ENCODE results near the gene PRKACA. TPM values are rescaled to one million over a fixed set of nuclear protein-coding genes. Genes with fewer than 3 reads are reported as not detected.
"Not testable (repeated sequence)": the region's sequence is repeated elsewhere in the genome, so short reads cannot be mapped to it uniquely, and the experiment has no call there.

The PRKACA gene
- total RNA-seq, 2 experiments from 2014 or later: 58.1 to 68.7 TPM

GRCh38 chr19:14053032-14053431, 64.5 kb downstream of the PRKACA start:
- ATAC-seq: no peak
- ChIA-PET POLR2A (no interaction called here), CTCF (interaction anchor here (0.6 to 1.4 kb wide), 5 partner anchors 8 to 171 kb away, joined by 3 to 6 read pairs (median 3); no protein-coding TSS in a partner anchor)
- H3K4me1 Mint-ChIP-seq: peaks cover 9% of the 10 kb centered on the region
- no peak overlapping the region for H3K4me3 Mint-ChIP-seq
- H3K27me3 Mint-ChIP-seq: peaks cover 6% of the 10 kb centered on the region
- H3K27ac Mint-ChIP-seq: no peak overlapping the region
- peaks cover 41% of the 10 kb centered on the region for H3K36me3 Mint-ChIP-seq (ENCODE audit: low read depth)
- intact Hi-C loops (cut with DNase I, micrococcal nuclease): no loop called here
- H3K9me3 Mint-ChIP-seq (ENCODE audit: low read depth): peaks cover 4% of the 10 kb centered on the region
- no peak for DNase-seq

GRCh38 chr19:14052470-14052869, 65.1 kb downstream of the PRKACA start:
- intact Hi-C loops (cut with DNase I, micrococcal nuclease): no loop called here
- DNase-seq (no peak), ATAC-seq (no peak)
- ChIA-PET POLR2A (no interaction called here), CTCF (interaction anchor here (0.5 to 1.4 kb wide), 6 partner anchors 9 to 171 kb away, joined by 3 to 6 read pairs (median 3); partner anchors contain the start of gene DCAF15)
- H3K4me1 Mint-ChIP-seq: peaks cover 4% of the 10 kb centered on the region
- peaks cover 41% of the 10 kb centered on the region for H3K36me3 Mint-ChIP-seq (ENCODE audit: low read depth)
- H3K27ac Mint-ChIP-seq: no peak overlapping the region
- H3K9me3 Mint-ChIP-seq (ENCODE audit: low read depth): peaks cover 4% of the 10 kb centered on the region
- H3K27me3 Mint-ChIP-seq: peaks cover 4% of the 10 kb centered on the region
- H3K4me3 Mint-ChIP-seq: no peak overlapping the region

- ChIA-PET CTCF (interaction anchor here (0.6 to 1.4 kb wide), 4 partner anchors 9 to 100 kb away, joined by 3 to 6 read pairs (median 4); partner anchors contain the start of gene DCAF15), POLR2A (no interaction called here)
- H3K4me3 Mint-ChIP-seq: no peak overlapping the region
- H3K9me3 Mint-ChIP-seq (ENCODE audit: low read depth): peaks cover 4% of the 10 kb centered on the region
- ATAC-seq (no peak), DNase-seq (no peak)
- peaks cover 4% of the 10 kb centered on the region for H3K4me1 Mint-ChIP-seq
- H3K27me3 Mint-ChIP-seq: peaks cover 3% of the 10 kb centered on the region
- H3K27ac Mint-ChIP-seq: no peak overlapping the region
- intact Hi-C loops (cut with DNase I, micrococcal nuclease): no loop called here
- peaks cover 43% of the 10 kb centered on the region for H3K36me3 Mint-ChIP-seq (ENCODE audit: low read depth)
These were observed 65.6 kb downstream of the PRKACA start for GRCh38 chr19:14051980-14052379.

GRCh38 chr19:14050961-14051360, 66.6 kb downstream of the PRKACA start:
- peaks cover 51% of the 10 kb centered on the region for H3K36me3 Mint-ChIP-seq (ENCODE audit: low read depth)

GRCh38 chr19:14050512-14050911, 67.0 kb downstream of the PRKACA start:
- no peak overlapping the region for H3K4me3 Mint-ChIP-seq
- H3K9me3 Mint-ChIP-seq (ENCODE audit: low read depth): peaks cover 4% of the 10 kb centered on the region
- ChIA-PET POLR2A (no interaction called here), CTCF (interaction anchor here (0.9 to 1.3 kb wide), 3 partner anchors 9 to 27 kb away, joined by 3 to 8 read pairs (median 5); partner anchors contain the start of gene MISP3)
- peaks cover 53% of the 10 kb centered on the region for H3K36me3 Mint-ChIP-seq (ENCODE audit: low read depth)
- no peak overlapping the region for H3K27ac Mint-ChIP-seq
- H3K4me1 Mint-ChIP-seq: peaks cover 4% of the 10 kb centered on the region
- no peak for ATAC-seq
- no peak for DNase-seq
- intact Hi-C loops (cut with DNase I, micrococcal nuclease): no loop called here
- no peaks in the 10 kb centered on the region for H3K27me3 Mint-ChIP-seq

More at GRCh38 chr19:14050961-14051360, 66.6 kb downstream of the PRKACA start:
- DNase-seq; H3K4me1 Mint-ChIP-seq; ATAC-seq; POLR2A ChIA-PET; H3K27ac Mint-ChIP-seq; H3K27me3 Mint-ChIP-seq; intact Hi-C loops (cut with DNase I, micrococcal nuclease); H3K4me3 Mint-ChIP-seq; H3K9me3 Mint-ChIP-seq (ENCODE audit: low read depth): not testable (repeated sequence)
- CTCF ChIA-PET: interaction anchor here (0.7 to 1.3 kb wide), 4 partner anchors 8 to 169 kb away, joined by 3 to 8 read pairs (median 4); partner anchors contain the start of gene MISP3

- ChIA-PET POLR2A (interaction anchor here (0.6 kb wide), 1 partner anchor 254 kb away, joined by 3 read pairs; the partner anchor contains the start of gene ZSWIM4), CTCF (interaction anchor here (0.6 to 3.3 kb wide), 30 partner anchors 10 to 216 kb away, joined by 3 to 35 read pairs (median 4); partner anchors contain the start of genes IL27RA and MISP3)
- peaks cover 4% of the 10 kb centered on the region for H3K4me1 Mint-ChIP-seq
- intact Hi-C loops (cut with DNase I, micrococcal nuclease): loop anchor here (1.0 to 5.0 kb wide), 2 partner anchors 96 to 168 kb away; partner anchors contain the start of gene DCAF15 (in 1 of the 2)
- ATAC-seq (peak; percentile 87), DNase-seq (peak; percentile 87)
- H3K9me3 Mint-ChIP-seq (ENCODE audit: low read depth): peaks cover 4% of the 10 kb centered on the region
- peak overlapping the region; percentile 25 for H3K27ac Mint-ChIP-seq
- no peaks in the 10 kb centered on the region for H3K27me3 Mint-ChIP-seq
- peaks cover 53% of the 10 kb centered on the region for H3K36me3 Mint-ChIP-seq (ENCODE audit: low read depth)
- H3K4me3 Mint-ChIP-seq: no peak overlapping the region
These were observed 69.0 kb downstream of the PRKACA start for GRCh38 chr19:14048443-14049153.

- intact Hi-C loops (cut with DNase I, micrococcal nuclease): loop anchor here (1.0 to 5.0 kb wide), 2 partner anchors 96 to 168 kb away; partner anchors contain the start of gene DCAF15 (in 1 of the 2)
- H3K27me3 Mint-ChIP-seq; DNase-seq; ATAC-seq; H3K4me1 Mint-ChIP-seq; POLR2A ChIA-PET; H3K4me3 Mint-ChIP-seq; H3K9me3 Mint-ChIP-seq (ENCODE audit: low read depth); H3K27ac Mint-ChIP-seq: not testable (repeated sequence)
- H3K36me3 Mint-ChIP-seq (ENCODE audit: low read depth): peaks cover 53% of the 10 kb centered on the region
- CTCF ChIA-PET: interaction anchor here (0.6 to 3.3 kb wide), 29 partner anchors 9 to 215 kb away, joined by 3 to 35 read pairs (median 4); partner anchors contain the start of genes IL27RA and MISP3
These were observed 69.7 kb downstream of the PRKACA start for GRCh38 chr19:14047866-14048265.

GRCh38 chr19:14042659-14043608, 74.6 kb downstream of the PRKACA start:
- H3K4me3 Mint-ChIP-seq; H3K4me1 Mint-ChIP-seq; POLR2A ChIA-PET; H3K27me3 Mint-ChIP-seq; H3K9me3 Mint-ChIP-seq (ENCODE audit: low read depth): not testable (repeated sequence)
- CTCF ChIA-PET: interaction anchor here (0.6 to 2.2 kb wide), 11 partner anchors 10 to 93 kb away, joined by 3 to 11 read pairs (median 3); partner anchors contain the start of genes DCAF15, IL27RA and RFX1
- ATAC-seq: peak; percentile 64
- peak overlapping the region; percentile 63 for H3K27ac Mint-ChIP-seq
- intact Hi-C loops (cut with DNase I, micrococcal nuclease): loop anchor here in 1 of 2 experiments (1.0 kb wide), 1 partner anchor 163 kb away; no protein-coding TSS in a partner anchor
- H3K36me3 Mint-ChIP-seq (ENCODE audit: low read depth): peaks cover 41% of the 10 kb centered on the region
- peak; percentile 52 for DNase-seq

Other genes starting within 250 kb of the PRKACA start
- gene NANOS3, start 240.6 kb downstream of the PRKACA start, total RNA-seq: 1 to 10 TPM; 1.2 to 1.6 TPM
- 1 to 10 TPM; 5.3 to 5.5 TPM for gene BRME1, start 211.6 kb downstream of the PRKACA start, total RNA-seq
- 10 to 100 TPM; 30.2 to 34.3 TPM for gene CC2D1A, start 211.6 kb downstream of the PRKACA start, total RNA-seq
- gene PODNL1, start 179.3 kb downstream of the PRKACA start, total RNA-seq: under 1 TPM; 0.25 to 0.46 TPM
- gene DCAF15, start 165.3 kb downstream of the PRKACA start, total RNA-seq: 10 to 100 TPM; 55.8 to 61.6 TPM
- 10 to 100 TPM; 14.2 to 15.3 TPM for gene RFX1, start 111.4 kb downstream of the PRKACA start, total RNA-seq
- not detected for gene RLN3, start 89.6 kb downstream of the PRKACA start, total RNA-seq
- 10 to 100 TPM; 49.8 to 52.0 TPM for gene IL27RA, start 86.0 kb downstream of the PRKACA start, total RNA-seq
- gene PALM3, start 55.7 kb downstream of the PRKACA start, total RNA-seq: under 1 TPM in 1 of 2 experiments, not detected in 1; 0.16 TPM
- gene MISP3, start 45.0 kb downstream of the PRKACA start, total RNA-seq: 1 to 10 TPM; 1.1 to 1.6 TPM
- gene C19orf67, start 32.0 kb downstream of the PRKACA start, total RNA-seq: under 1 TPM; 0.21 to 0.39 TPM
- 10 to 100 TPM; 72.9 to 73.8 TPM for gene SAMD1, start 27.0 kb downstream of the PRKACA start, total RNA-seq
- gene ASF1B, start 18.8 kb upstream of the PRKACA start, total RNA-seq: 10 to 100 TPM; 64.6 to 70.4 TPM
- 10 to 100 TPM; 20.8 to 23.5 TPM for gene ADGRL1, start 88.4 kb upstream of the PRKACA start, total RNA-seq

Measured in activated CD4-positive, alpha-beta T cell treated with anti-CD3 and anti-CD28 coated beads for 36 hours (primary cell).